Trophoblast cell (in vitro differentiated cells and primary cell): ENCODE measurements around the gene OSBPL9.
A peak's percentile ranks its signal among the peaks of the same experiment; 100 is the strongest.

ENCODE experiments used
- DNase-seq, 2 donors: peaks; one replicate each; pipeline ENCODE4 v3.0.0-alpha.2; 2016
- H2AFZ ChIP-seq: 2 replicates; pipeline ENCODE4 v1.6.1; 2013; ENCODE audit warnings: low read length, moderate library complexity, mild to moderate bottlenecking; ENCODE audit not compliant: insufficient read depth, poor library complexity
- H2AK5ac ChIP-seq: 2 replicates; pipeline ENCODE4 v1.6.1; 2013; ENCODE audit warnings: mild to moderate bottlenecking, low read length
- H2BK120ac ChIP-seq: 2 replicates; pipeline ENCODE4 v1.6.1; 2013; ENCODE audit warnings: low read length, mild to moderate bottlenecking, moderate library complexity; ENCODE audit not compliant: insufficient read depth, poor library complexity
- H2BK12ac ChIP-seq: 2 replicates; pipeline ENCODE4 v1.6.1; 2013; ENCODE audit warnings: mild to moderate bottlenecking, low read length, moderate library complexity
- H2BK5ac ChIP-seq: 2 replicates; pipeline ENCODE4 v1.6.1; 2013; ENCODE audit warnings: low read length, low read depth, moderate library complexity, mild to moderate bottlenecking; ENCODE audit not compliant: poor library complexity
- H3K14ac ChIP-seq: 2 replicates; pipeline ENCODE4 v1.6.1; 2013; ENCODE audit warnings: mild to moderate bottlenecking, low read length
- H3K18ac ChIP-seq: 2 replicates; pipeline ENCODE4 v1.6.1; 2013; ENCODE audit warnings: mild to moderate bottlenecking, low read length
- H3K23ac ChIP-seq: 2 replicates; pipeline ENCODE4 v1.6.1; 2013; ENCODE audit warnings: low read length
- H3K27ac ChIP-seq: 2 replicates; pipeline ENCODE4 v1.5.1; 2013; ENCODE audit warnings: low read depth, mild to moderate bottlenecking, inconsistent platforms, low read length, moderate library complexity
- H3K27me3 ChIP-seq: 2 replicates; pipeline ENCODE4 v1.6.1; 2013; ENCODE audit warnings: inconsistent platforms, mild to moderate bottlenecking, low read length, moderate library complexity; ENCODE audit not compliant: insufficient read depth
- H3K36me3 ChIP-seq, 2 experiments: 1 replicate in 1 of 2; 2 replicates in 1 of 2; pipeline ENCODE4 v1.6.1; 2013; ENCODE audit warnings: low read length in 2 of 2, mild to moderate bottlenecking in 2 of 2, moderate library complexity in 1 of 2; ENCODE audit not compliant: insufficient read depth in 2 of 2, control insufficient read depth in 1 of 2
- H3K4ac ChIP-seq: 2 replicates; pipeline ENCODE4 v1.6.1; 2013; ENCODE audit warnings: low read depth, mild to moderate bottlenecking, low read length, moderate library complexity
- H3K4me1 ChIP-seq, 2 experiments: 1 replicate in 1 of 2; 2 replicates in 1 of 2; pipeline ENCODE4 v1.6.1; 2013; ENCODE audit warnings: low read length in 2 of 2, mild to moderate bottlenecking in 2 of 2, moderate library complexity in 1 of 2; ENCODE audit not compliant: insufficient read depth in 2 of 2, control insufficient read depth in 1 of 2
- H3K4me2 ChIP-seq: 2 replicates; pipeline ENCODE4 v1.6.1; 2013; ENCODE audit warnings: inconsistent platforms, mild to moderate bottlenecking, low read length, moderate library complexity
- H3K4me3 ChIP-seq: 2 replicates; pipeline ENCODE4 v1.5.1; 2013; ENCODE audit warnings: mild to moderate bottlenecking, low read depth, low read length, inconsistent platforms
- H3K79me1 ChIP-seq: one replicate; pipeline ENCODE4 v1.6.1; 2013; ENCODE audit warnings: low read length
- H3K79me2 ChIP-seq: 2 replicates; pipeline ENCODE4 v1.6.1; 2013; ENCODE audit warnings: low read length, mild to moderate bottlenecking; ENCODE audit not compliant: control insufficient read depth, insufficient read depth, poor library complexity
- H3K9ac ChIP-seq: 2 replicates; pipeline ENCODE4 v1.6.1; 2013; ENCODE audit warnings: mild to moderate bottlenecking, low read length
- H3K9me3 ChIP-seq: 2 replicates; pipeline ENCODE4 v1.6.1; 2013; ENCODE audit warnings: low read depth, mild to moderate bottlenecking, control low read depth, inconsistent platforms, low read length; ENCODE audit not compliant: insufficient read depth
- H4K12ac ChIP-seq: 2 replicates; pipeline ENCODE4 v1.6.1; 2013; ENCODE audit warnings: low read depth, mild to moderate bottlenecking, low read length, moderate library complexity
- H4K8ac ChIP-seq: 2 replicates; pipeline ENCODE4 v1.6.1; 2013; ENCODE audit warnings: low read depth, mild to moderate bottlenecking, low read length, moderate library complexity
- H4K91ac ChIP-seq: one replicate; pipeline ENCODE4 v1.6.1; 2013; ENCODE audit warnings: low read depth, mild to moderate bottlenecking, low read length, moderate library complexity
- WGBS: extraction: QIAGEN DNeasy Blood & Tissue Kit; methylation state at CpG from one replicate; pipeline ENCODE4 v1.1.7; 2013; ENCODE audit warnings: missing lambda C conversion rate; ENCODE audit not compliant: insufficient read length, insufficient coverage; ENCODE audit errors: extremely low coverage; 5-methylcytosine and 5-hydroxymethylcytosine counted together

The OSBPL9 gene

GRCh38 chr1:51760872-51761271, 144.0 kb downstream of the OSBPL9 start:
- Histone ChIP-seq H4K8ac (no peak overlapping the region), H4K91ac (no peak overlapping the region), H3K18ac (no peak overlapping the region), H3K4me1 (peaks cover 0 to 2% of the 10 kb centered on the region in 2 experiments), H3K4me2 (no peak overlapping the region), H3K4ac (no peak overlapping the region), H2BK12ac (no peak overlapping the region), H3K36me3 (peaks cover 7 to 14% of the 10 kb centered on the region in 2 experiments), H3K79me1 (no peaks in the 10 kb centered on the region), H3K14ac (no peak overlapping the region), H2BK120ac (no peak overlapping the region), H2AK5ac (no peak overlapping the region), H2AFZ (no peak overlapping the region), H2BK5ac (no peak overlapping the region), H3K79me2 (no peaks in the 10 kb centered on the region), H3K27me3 (no peaks in the 10 kb centered on the region), H3K9me3 (no peaks in the 10 kb centered on the region), H3K4me3 (no peak overlapping the region), H3K27ac (no peak overlapping the region), H3K23ac (no peak overlapping the region), H4K12ac (no peak overlapping the region), H3K9ac (no peak overlapping the region)
- DNase-seq = peak in 1 of 2 donors; percentile 52
- WGBS = no CpG with 5 or more reads among the region's 3 CpGs

DNA sequence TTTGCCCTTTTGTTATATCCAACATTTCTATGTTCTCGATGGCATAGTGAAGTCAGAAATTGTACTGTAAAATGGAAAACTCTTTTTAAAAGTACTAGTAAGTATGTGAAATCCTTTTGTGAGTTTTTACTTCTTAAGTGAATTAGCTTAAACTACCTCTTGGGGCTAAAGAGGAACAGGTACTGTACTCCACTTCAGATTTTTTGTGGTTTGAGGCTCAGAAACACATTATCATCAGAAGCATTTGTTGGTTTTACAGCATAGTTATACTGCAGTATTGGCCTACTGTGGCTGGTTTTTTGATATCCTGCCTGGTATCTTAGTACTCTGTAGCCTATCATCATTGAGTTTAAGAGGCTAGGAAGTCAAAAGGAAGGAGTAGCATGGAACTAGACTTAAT, 144.5 kb downstream of the OSBPL9 start:
- H3K4me3 ChIP-seq = no peak overlapping the region

DNA sequence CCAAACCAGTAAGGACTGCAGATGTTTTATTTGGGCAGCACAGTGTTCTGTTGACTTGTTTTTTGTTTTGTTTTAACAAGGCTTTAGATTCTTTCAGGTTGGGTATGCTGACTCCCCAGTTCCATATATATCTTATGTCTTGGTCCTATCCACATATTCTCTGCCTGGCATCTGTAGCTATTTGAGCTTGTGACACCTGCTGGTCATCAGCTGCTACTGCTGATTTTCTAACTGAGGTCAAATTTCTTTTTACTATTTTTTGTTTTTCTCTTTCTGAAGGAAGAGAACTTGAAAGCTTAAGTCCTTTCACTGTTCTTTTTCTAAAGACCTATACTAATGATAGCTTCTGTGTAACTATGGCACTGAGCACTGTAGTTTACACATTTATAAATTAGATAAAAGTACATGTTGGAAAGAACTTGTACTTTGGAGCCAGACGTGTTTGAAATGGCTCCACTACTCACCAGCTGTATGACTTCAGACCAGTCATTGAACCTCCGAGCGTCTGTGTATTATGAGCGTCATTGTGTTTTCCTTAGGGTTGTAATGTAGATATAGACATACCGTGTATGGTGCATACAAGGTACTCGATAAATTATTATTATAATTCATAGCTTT, 152.2 kb downstream of the OSBPL9 start:
- Histone ChIP-seq H3K79me1 (no peaks in the 10 kb centered on the region), H3K9ac (no peak overlapping the region), H3K79me2 (no peaks in the 10 kb centered on the region), H2BK5ac (no peak overlapping the region), H3K14ac (no peak overlapping the region), H2AK5ac (no peak overlapping the region), H4K8ac (no peak overlapping the region), H3K4me2 (no peak overlapping the region), H3K4me1 (no peaks in the 10 kb centered on the region), H4K12ac (no peak overlapping the region), H3K18ac (no peak overlapping the region), H3K36me3 (peaks cover 30 to 42% of the 10 kb centered on the region in 2 experiments), H3K4ac (no peak overlapping the region), H4K91ac (no peak overlapping the region), H3K27me3 (no peaks in the 10 kb centered on the region), H3K23ac (no peak overlapping the region), H2BK12ac (no peak overlapping the region), H2BK120ac (no peak overlapping the region), H3K9me3 (no peaks in the 10 kb centered on the region), H3K4me3 (no peak overlapping the region), H3K27ac (no peak overlapping the region), H2AFZ (no peak overlapping the region)
- peak in 1 of 2 donors; percentile 69 for DNase-seq
- WGBS = no CpG with 5 or more reads among the region's 6 CpGs

More for the DNA sequence above, 144.5 kb downstream of the OSBPL9 start:
- no peak overlapping the region for H2BK120ac ChIP-seq
- H3K18ac ChIP-seq = no peak overlapping the region
- no CpG with 5 or more reads among the region's 1 CpG for WGBS
- H3K36me3 ChIP-seq = peaks cover 7 to 16% of the 10 kb centered on the region in 2 experiments
- H2AK5ac ChIP-seq = no peak overlapping the region
- no peak overlapping the region for H3K14ac ChIP-seq
- no peak overlapping the region for H4K91ac ChIP-seq
- H3K4ac ChIP-seq = no peak overlapping the region
- H3K4me1 ChIP-seq = peaks cover 0 to 2% of the 10 kb centered on the region in 2 experiments
- H2BK5ac ChIP-seq = no peak overlapping the region
- H4K8ac ChIP-seq = no peak overlapping the region
- H3K4me2 ChIP-seq = no peak overlapping the region
- no peak overlapping the region for H3K9ac ChIP-seq
- no peak overlapping the region for H2BK12ac ChIP-seq
- H2AFZ ChIP-seq = no peak overlapping the region
- H3K23ac ChIP-seq = no peak overlapping the region
- no peak for DNase-seq
- H3K9me3 ChIP-seq = no peaks in the 10 kb centered on the region
- no peaks in the 10 kb centered on the region for H3K27me3 ChIP-seq
- H3K79me1 ChIP-seq = no peaks in the 10 kb centered on the region
- H3K27ac ChIP-seq = no peak overlapping the region
- no peaks in the 10 kb centered on the region for H3K79me2 ChIP-seq
- H4K12ac ChIP-seq = no peak overlapping the region

DNA sequence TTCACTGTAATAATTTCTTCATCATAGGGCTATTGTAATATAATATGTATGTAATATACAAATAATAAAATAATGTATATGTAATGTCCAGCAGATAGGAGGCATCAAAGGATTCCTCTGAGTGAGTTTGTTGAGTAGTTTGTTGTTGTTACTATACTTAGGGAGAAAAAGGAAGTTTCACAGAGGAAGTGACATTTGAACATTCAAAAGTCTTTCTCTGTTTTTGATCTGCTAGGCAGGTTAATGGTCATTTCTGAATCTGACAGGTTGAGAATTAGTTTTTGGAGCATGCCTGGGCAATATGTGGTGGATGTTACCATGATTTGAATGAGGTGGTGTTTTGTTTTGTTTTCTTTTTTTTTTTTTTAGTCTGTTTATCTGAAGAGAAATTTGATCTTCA, 159.5 kb downstream of the OSBPL9 start:
- no peak overlapping the region for H3K14ac ChIP-seq
- no peak overlapping the region for H3K23ac ChIP-seq
- peaks cover 2% of the 10 kb centered on the region for H3K79me1 ChIP-seq
- H2BK5ac ChIP-seq = no peak overlapping the region
- no peak overlapping the region for H3K9ac ChIP-seq
- H4K12ac ChIP-seq = no peak overlapping the region
- no peaks in the 10 kb centered on the region for H3K27me3 ChIP-seq
- no peak overlapping the region for H2AFZ ChIP-seq
- H3K36me3 ChIP-seq = peaks cover 8 to 23% of the 10 kb centered on the region in 2 experiments
- H3K79me2 ChIP-seq = peaks cover 1% of the 10 kb centered on the region
- peaks cover 0 to 2% of the 10 kb centered on the region in 2 experiments for H3K4me1 ChIP-seq
- no peak overlapping the region for H4K91ac ChIP-seq
- DNase-seq = no peak
- no peak overlapping the region for H3K18ac ChIP-seq
- H3K4me3 ChIP-seq = no peak overlapping the region
- H2BK12ac ChIP-seq = no peak overlapping the region
- no peak overlapping the region for H3K4me2 ChIP-seq
- H3K9me3 ChIP-seq = no peaks in the 10 kb centered on the region
- H3K4ac ChIP-seq = no peak overlapping the region
- H2BK120ac ChIP-seq = no peak overlapping the region
- H3K27ac ChIP-seq = no peak overlapping the region
- H2AK5ac ChIP-seq = no peak overlapping the region
- no peak overlapping the region for H4K8ac ChIP-seq
